Measurements from ENCODE around the gene RABGAP1L. TPM values are rescaled to one million over a fixed set of nuclear protein-coding genes. Genes with fewer than 3 reads are reported as not detected.
A peak's percentile ranks its signal among the peaks of the same experiment; 100 is the strongest.

RABGAP1L gene
- total RNA-seq, 2 donors from 2014 or later: 148 to 174 TPM

GRCh38 chr1:174949061-174949460 lies 789.7 kb downstream of the RABGAP1L start:
- H3K9me3 ChIP-seq: no peaks in the 10 kb centered on the region

GRCh38 chr1:174949645-174950044 lies 790.3 kb downstream of the RABGAP1L start:
- H3K9me3 ChIP-seq: no peaks in the 10 kb centered on the region
- TF ChIP-seq CTCF (IDR thresholded peaks at IDR 0.05): no peak
- no peaks in the 10 kb centered on the region for H3K27me3 ChIP-seq
- H3K4me1 ChIP-seq: peaks cover 0 to 24% of the 10 kb centered on the region in 2 donors
- no peak overlapping the region for H3K4me3 ChIP-seq
- H3K27ac ChIP-seq: no peak overlapping the region
- no peaks in the 10 kb centered on the region for H3K36me3 ChIP-seq
- DNase-seq (ENCODE audit: low spot score): no peak

More at GRCh38 chr1:174949061-174949460, 789.7 kb downstream of the RABGAP1L start:
- Histone ChIP-seq H3K4me3 (no peak overlapping the region), H3K36me3 (no peaks in the 10 kb centered on the region), H3K4me1 (peaks cover 0 to 18% of the 10 kb centered on the region in 2 donors), H3K27ac (no peak overlapping the region), H3K27me3 (no peaks in the 10 kb centered on the region)
- no peak for TF ChIP-seq CTCF (IDR thresholded peaks at IDR 0.05)
- no peak for DNase-seq (ENCODE audit: low spot score)

GRCh38 chr1:174953285-174954072 lies 794.2 kb downstream of the RABGAP1L start:
- Histone ChIP-seq H3K4me3 (no peak overlapping the region), H3K27me3 (no peaks in the 10 kb centered on the region), H3K27ac (no peak overlapping the region), H3K36me3 (no peaks in the 10 kb centered on the region), H3K9me3 (no peaks in the 10 kb centered on the region), H3K4me1 (peaks cover 0 to 30% of the 10 kb centered on the region in 2 donors)
- no peak for TF ChIP-seq CTCF (IDR thresholded peaks at IDR 0.05)
- no peak for DNase-seq (ENCODE audit: low spot score)

GRCh38 chr1:174954073-174954460 lies 794.7 kb downstream of the RABGAP1L start:
- peak overlapping the region in 1 of 2 donors; percentile 17 for H3K27ac ChIP-seq
- no peaks in the 10 kb centered on the region for H3K9me3 ChIP-seq
- DNase-seq (ENCODE audit: low spot score): no peak
- peaks cover 0 to 32% of the 10 kb centered on the region in 2 donors for H3K4me1 ChIP-seq
- H3K27me3 ChIP-seq: no peaks in the 10 kb centered on the region
- H3K36me3 ChIP-seq: no peaks in the 10 kb centered on the region
- H3K4me3 ChIP-seq: no peak overlapping the region
- no peak for TF ChIP-seq CTCF (IDR thresholded peaks at IDR 0.05)

- DNase-seq (ENCODE audit: low spot score): no peak
- Histone ChIP-seq H3K27ac (peak overlapping the region in 1 of 2 donors; percentile 17), H3K4me3 (no peak overlapping the region)
Measured at GRCh38 chr1:174954671-174955669, 795.6 kb downstream of the RABGAP1L start.

More at GRCh38 chr1:174954671-174955669, 795.6 kb downstream of the RABGAP1L start:
- H3K4me1 ChIP-seq: peaks cover 0 to 32% of the 10 kb centered on the region in 2 donors
- no peaks in the 10 kb centered on the region for H3K9me3 ChIP-seq
- H3K36me3 ChIP-seq: no peaks in the 10 kb centered on the region
- H3K27me3 ChIP-seq: no peaks in the 10 kb centered on the region
- TF ChIP-seq CTCF (IDR thresholded peaks at IDR 0.05): no peak
